NCI-H345 treated with DMSO at 0.1 percent for 48 hours (cell line): ENCODE data around the gene FRY.

Source experiments
- DNase-seq: peaks from one replicate; lab custom pipeline; 2025; ENCODE audit not compliant: unreplicated experiment; lab: John Stamatoyannopoulos, UW

FRY gene

DNA sequence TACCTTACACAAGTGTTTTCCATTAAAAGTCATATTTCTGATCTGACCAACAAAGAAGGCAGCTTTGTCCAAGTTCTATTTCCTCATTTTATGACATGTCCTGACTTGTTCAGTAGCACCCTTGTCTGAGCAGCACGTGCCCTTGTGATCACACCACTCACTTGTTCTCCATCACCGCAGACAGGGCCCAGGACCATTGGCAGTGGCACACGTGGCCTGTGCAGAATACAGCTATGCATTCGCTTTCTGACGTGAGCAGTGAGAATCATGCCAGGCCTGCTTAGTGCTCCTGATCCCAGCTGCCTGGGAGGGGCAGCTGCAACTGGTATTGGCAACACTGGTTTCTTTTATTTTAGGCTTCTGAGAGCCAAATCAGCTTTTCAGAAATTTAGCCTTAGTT is 134.2 kb downstream of the FRY start:
- no peak for DNase-seq

DNA sequence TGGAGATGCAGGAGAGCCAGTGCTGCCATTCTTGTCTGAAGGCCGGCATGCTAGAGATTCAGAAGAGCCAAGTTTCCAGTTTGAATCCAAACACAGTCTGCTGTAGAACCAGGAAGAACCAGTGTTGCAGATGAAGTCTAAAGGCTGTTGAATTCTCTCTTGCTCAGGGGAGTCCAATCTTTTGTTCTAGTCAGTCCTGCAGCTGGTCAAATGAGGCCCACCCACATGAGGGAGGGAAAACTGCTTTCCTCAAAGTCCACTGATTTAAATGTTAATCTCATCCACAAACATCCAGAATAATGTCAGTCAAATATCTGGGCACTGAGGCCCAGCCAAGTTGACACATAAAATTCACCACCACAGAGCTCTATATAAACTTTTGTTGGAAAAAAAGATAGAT is 136.6 kb downstream of the FRY start:
- no peak for DNase-seq

DNA sequence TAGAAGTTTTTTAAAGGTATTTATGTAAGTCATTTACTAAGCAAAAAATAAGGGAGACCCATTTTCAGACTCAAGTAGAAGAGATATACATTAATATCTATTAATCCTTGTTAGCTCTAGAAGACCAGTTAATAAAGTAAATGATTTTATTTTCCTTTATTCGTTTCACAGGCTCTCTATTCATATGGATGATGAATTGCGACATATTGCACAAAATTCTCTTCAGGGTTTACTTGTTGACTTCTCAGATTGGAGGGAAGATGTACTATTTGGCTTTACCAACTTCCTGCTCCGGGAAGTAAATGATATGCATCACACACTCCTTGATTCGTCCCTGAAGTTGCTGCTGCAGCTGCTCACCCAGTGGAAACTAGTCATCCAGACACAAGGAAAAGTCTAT is 139.3 kb downstream of the FRY start:
- DNase-seq: no peak

DNA sequence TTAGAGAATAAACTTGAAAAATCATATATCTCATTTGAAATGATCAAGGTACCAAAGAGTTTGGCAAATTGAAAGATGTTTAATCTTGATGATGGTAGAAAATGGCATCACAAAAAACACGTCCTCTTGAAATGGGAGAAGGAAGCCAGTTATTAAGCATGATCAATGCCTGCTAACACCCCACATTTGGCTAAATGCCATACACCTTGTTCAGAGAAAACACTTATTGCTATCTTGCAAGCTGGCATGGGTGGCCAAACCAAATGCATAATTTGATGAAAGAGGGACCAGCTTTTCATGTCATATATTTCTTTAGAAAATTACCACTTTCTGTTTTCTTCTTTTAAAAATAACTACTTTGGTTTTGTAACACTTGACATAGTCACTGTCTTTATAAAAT is 142.3 kb downstream of the FRY start:
- DNase-seq: no peak

DNA sequence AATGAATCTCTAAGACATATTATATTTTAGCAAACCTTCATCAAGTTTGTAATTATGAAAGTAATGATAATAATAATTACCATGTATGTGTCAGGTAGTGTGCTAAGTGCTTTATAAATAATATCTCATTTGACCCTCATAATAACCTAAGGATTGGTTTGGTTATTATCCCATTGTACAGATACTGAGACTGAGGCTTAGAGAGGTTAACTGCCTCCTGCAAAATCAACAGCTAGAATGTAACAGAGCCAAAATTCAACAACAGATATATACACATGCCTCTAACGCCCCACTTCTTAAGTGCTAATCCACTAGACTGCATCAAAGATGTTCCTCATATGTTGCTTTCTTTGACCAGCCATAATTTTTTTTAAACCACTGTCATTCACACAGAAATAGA is 142.8 kb downstream of the FRY start:
- DNase-seq: no peak

DNA sequence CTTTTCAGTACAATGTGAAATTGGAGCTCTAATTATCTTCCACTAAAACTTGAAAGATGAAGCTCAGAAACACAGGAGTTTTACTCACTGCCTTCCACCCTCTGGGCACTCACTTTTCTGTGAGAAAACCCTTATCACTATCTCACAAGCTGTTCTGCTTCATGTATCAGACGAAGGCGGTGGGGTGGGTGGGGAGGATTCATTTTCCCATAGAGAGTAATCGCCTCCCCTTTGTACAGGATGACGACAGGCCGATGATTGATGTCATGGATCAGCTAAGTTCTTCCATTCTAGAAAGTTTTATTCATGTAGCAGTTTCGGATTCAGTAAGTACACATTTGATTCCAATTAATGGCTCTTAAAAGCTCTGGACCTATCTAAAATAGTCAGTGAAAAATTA is 143.7 kb downstream of the FRY start:
- no peak for DNase-seq

DNA sequence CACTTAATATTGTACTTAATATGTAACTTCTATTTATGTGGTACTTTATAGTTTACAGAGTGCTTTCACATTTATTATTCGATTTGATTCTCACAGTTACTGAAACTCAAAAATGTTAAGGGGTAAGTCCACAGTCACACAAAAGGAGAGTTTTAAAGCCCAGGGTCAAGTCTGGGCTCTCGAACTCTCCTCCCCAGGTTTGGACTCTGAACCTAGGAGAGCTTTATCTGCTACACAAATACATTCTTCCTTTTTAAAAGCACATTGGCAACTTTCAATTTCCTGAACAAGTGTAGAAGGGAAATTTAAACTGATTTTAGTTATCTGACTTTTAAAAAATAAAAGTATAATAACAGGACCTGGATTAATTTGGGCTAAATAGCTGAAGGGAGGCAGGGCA is 144.4 kb downstream of the FRY start:
- DNase-seq: no peak

DNA sequence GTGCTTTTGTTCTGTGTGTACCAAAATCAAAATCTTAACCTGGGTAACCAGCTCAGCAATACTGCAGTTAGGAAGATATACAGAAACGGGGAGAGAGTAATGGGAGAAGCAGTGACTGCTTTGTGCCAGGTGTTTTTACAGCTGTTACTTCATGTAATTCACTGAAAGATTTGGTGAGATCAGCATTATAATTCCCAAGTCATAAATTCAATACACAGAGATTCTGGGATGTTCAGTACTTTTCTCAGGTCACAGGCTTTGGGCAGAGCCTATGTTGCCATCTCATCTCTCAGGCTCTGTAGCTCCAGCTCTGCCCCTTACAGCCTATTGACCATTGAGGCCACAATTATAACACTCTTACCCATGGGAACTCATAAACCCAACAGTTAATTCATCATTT is 145.1 kb downstream of the FRY start:
- DNase-seq: no peak

DNA sequence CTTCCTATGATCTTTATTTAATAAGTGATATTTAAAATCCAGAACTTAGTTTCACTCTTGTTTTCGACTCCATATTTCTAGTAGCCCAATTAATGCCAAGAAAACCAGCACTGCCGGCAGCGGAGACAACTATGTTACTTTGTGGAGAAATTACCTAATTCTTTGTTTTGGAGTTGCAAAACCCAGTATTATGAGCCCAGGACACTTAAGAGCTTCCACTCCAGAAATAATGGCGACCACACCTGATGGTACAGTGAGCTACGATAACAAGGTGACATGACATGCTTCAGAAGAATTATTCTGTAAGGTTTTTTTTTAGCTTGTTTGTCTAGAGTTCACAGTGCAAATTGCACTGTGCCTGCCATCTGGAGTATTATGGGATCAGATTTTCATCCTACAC is 147.2 kb downstream of the FRY start:
- DNase-seq: peak; percentile 12

DNA sequence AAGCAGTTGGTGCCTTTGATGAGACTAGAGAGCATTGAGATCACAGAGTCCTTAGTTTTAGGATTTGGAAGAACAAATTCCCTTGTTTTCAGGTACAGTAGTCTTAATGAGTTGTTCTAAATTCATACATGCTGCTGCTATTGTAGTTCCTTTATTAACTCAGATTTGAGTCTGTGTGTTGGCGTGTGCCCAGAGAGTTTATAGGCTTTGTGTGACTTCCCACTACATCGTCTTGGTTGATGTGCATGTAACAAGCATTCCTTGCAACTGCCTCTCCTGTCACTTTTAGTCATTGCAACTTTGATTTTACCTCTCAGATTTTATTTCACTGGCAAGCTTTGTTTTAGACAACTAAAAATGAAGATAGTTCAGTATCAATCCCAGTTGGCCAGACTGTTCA is 148.1 kb downstream of the FRY start:
- no peak for DNase-seq

DNA sequence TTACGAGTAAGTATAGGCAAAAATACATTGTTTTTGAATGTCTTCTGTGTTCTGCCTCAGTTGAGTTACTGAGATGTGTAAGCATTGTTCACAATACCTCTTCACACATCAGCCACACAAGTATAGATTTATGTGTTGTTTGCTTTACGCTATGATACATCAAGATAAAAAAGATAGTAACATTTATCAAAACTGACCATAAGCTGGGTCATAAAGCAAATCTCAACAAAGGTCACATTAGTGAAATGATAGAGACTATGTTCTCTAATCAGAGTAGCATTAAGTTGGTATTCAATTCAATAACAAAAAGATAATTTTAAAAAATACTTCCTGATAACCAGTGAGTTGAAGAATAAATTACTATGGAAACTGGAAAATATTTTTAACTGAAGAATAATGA is 156.1 kb downstream of the FRY start:
- DNase-seq: no peak

DNA sequence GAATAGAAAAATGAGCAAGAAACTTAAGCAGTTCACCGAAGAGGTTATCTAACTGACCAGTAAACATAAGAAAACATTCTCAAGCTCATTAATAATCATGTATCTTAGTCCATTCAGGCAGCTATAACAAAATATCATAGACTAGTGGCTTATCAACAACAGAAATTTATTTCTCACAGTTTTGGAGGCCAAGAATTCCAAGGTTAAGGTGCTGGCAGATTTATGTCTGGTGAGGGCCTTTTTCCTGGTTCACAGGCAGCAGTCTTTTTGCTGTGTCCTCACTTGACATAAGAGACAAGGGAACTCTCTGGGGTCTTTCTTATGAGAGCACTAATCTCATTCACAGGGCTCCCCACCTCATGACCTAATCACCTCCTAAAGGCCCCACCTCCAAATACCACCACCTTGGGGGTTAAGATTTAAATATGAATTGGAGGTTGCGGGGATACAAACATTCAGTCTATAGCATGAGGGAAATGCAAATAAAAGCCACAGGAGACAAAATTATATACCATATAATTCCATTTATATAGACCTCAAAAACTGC is 160.0 kb downstream of the FRY start:
- no peak for DNase-seq

DNA sequence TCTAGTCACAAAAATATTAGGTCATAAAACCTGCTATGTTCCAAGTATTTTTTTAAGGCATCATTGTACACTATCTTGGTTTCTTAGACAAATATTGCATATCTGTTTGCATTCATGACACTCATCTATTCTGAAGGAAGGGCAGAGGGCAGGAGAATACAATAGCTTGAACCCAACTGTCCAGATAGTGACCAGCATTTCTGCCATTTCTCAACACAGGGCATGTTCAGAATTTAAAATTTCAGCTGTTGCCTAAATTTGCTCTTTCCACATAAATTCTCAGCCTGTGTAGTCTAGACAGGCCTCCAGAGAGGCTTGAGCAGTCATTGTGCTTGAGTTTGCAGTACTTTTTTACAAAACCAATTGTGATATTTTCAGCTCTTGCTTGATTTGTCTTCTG is 164.1 kb downstream of the FRY start:
- DNase-seq: no peak

DNA sequence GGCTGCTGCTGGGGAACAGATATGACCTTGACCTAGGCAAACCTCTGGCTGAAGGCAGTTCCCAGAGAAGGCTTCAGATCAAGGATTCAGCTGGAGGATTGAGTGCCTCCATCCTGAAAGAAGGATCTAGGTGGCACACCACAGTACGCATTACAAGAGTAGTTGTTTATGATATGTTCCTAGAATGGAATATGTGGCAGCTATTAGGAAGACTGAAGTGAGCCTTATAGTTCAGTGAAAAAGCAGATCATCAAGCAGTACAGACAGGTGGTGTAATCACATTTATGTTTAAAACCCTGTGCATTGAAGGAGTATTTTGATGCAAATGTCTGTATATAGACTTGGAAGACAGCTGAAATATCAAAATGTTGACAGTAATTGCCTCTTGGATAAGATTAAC is 167.6 kb downstream of the FRY start:
- DNase-seq: no peak

DNA sequence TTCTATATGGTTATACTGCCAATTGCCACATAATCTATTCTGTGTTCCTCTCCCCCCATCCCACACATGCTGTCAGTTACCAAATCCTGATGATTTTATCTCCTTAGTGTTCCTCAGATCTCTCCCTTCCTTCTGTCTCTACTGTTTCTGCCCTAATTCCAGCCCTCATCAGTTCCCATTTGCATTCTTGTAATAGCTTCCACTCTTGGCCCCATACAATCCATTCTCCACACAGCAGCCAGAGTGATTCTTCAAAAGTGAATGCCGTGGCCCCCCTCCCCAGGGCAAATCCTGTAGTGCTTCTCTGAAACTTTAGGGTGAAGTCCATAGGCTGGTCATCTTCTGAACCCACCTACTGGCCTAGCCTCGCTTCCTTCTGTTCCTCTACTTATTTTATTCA is 169.2 kb downstream of the FRY start:
- no peak for DNase-seq

DNA sequence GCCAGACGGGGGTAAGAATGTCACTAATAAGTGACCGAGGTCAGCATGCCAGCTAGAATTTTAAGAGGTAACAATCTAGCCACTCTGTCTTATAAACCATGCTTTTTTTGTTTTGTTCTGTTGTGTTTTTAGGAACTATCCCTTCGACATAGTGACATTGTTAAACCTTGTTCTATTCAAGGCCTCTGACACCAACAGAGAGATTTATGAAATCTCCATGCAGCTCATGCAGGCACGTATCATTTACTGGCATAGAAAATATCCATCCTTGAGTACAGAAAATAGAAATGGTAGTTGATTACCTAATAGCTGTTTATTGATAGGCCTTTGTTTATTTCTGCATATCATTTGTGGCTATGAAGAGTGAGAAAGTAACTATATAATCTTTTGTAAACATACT is 170.2 kb downstream of the FRY start:
- no peak for DNase-seq

DNA sequence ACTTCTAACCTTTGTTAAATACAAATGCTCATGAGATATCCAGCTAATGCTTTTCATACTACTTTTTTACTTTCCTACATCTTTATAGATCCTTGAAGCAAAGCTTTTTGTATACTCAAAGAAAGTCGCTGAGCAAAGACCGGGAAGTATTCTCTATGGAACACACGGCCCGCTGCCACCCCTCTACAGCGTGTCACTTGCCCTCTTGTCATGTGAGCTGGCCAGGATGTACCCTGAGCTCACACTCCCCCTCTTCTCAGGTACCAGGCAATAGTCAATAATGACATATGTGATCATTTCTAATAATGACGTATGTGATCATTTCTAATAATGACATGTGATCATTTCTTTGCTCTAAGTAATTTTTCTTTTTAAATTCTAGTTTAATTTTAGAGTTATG is 170.7 kb downstream of the FRY start:
- no peak for DNase-seq

DNA sequence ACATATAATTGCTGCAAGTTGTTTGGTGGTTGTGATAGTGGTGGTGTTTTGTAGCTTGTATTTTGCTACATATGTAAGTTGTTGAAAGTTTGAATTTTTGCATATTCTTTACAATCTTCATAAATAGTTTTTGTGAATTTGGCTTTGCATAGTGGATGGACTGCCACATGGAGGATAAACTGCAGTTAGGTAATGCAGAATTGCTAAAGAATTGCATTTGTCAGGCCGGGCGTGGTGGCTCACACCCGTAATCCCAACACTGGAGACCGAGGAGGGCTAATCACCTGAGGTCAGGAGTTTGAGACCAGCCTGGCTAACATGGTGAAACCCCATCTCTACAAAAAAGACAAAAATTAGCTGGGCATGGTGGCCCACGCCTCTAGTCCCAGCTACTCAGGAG is 171.6 kb downstream of the FRY start:
- no peak for DNase-seq

DNA sequence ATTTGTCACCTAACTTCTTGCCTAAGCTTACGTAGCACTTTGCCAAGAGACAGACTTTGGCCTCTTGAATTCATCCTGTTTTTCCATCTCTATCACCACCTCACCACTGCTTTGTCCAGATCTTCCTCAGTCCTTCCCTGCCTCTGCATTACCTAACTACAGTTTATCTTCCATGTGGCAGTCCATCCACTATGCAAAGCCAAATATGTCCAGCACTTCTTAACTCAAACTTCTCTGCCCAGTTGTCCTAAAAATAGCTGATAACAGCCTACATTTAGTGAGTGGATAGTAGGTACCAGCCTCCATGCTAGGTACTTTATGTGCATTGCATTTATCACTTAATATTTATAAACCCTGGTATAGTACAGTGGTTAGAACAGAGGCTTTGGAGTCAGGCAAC is 172.2 kb downstream of the FRY start:
- no peak for DNase-seq

DNA sequence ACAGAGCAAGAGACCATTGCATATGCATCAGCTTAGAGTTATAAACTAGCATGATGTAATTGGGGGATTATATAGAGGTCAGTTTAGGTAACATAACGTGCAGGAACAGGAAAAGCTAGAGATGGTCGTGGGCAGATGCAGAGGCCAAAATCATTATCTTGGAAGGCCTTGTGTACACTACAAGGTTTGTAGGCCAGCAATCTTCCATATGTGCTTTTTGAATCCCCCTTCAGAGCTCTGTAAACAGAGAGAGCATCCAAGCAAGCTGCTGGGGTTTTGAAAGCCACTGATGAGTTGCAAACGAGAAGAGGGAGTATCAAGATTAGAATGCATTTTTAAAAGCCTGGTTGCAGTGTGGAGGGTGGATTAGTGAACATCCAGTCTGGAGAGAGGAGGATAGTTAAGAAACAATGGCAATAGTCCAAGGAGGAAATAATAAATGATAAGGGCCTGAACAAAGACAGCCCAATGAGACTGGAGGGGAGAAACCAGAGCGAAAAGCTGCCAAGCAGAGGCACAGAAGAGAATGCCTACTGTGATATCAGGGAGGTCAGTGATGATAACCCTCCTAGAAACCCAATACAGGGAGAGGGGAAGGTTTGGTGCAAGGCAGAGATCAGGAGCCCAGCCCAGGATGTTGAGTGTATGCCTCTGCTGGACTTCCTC is 174.0 kb downstream of the FRY start:
- no peak for DNase-seq

DNA sequence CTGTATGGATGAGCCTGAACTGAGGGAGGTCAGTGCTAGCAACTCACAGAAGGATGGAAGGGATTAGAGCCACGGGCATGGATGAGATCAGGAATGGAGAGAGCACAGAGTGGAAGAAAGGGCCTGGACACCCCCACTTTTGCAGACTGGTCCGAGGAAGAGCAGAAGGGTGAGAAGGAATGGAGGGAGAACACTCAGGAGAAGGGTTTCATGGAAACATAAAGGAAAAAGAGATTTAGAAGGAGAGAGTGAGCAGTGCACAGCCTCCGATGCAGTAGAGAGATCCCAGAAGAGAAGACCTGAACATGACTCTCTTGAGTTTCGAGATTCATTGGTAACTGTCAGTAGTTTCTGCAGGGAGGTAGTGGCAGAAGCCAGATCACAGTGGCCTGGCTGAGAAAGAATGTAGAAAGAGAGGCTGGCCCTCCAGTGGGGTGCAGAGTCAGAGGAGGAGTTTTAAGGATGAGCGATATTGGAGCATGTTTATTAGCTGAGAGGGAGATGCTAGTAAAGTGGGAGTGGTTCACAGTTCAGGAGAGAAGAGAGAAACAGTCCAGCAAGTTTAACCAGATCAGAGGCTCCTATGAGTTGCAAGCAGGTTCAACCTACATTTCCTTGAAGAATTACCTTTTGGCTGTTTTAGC is 174.6 kb downstream of the FRY start:
- no peak for DNase-seq

DNA sequence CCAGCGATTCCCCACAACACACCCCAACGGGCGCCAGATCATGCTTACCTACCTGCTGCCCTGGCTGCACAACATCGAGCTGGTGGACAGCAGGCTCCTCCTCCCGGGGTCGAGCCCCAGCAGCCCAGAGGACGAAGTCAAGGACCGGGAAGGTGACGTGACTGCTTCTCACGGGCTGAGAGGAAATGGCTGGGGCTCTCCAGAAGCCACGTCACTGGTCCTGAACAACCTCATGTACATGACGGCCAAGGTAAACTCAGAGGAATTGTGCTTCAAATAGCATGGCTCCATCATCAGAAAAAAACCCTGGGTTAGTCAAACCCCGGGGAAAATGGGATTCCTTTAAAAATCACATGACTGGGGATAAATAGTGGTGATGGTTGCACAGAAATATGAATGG is 177.3 kb downstream of the FRY start:
- DNase-seq: no peak

DNA sequence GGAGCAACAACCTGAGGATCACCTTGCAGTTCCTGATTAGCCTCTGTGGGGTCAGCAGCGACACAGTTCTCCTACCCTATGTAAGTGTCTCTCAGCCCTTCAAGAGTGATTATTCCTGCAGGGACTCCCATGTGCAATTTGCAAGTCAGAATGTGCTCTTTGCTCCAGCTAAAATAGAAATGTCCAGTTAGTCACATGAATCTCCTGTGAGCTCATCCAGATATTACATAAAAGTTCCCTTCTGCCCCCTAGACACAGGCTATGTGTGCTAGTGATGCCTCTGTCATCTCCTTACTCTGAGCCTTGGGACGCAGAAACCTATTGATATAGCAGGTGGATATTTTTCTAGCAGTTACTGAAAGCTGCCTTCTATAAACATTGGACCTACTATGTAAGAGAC is 178.1 kb downstream of the FRY start:
- no peak for DNase-seq
